Progenitor cell of endocrine pancreas (in vitro differentiated cells): ENCODE results near the gene TP53I11. TPM values are rescaled to one million over a fixed set of nuclear protein-coding genes. Genes with fewer than 3 reads are reported as not detected.

Experiments
- DNase-seq: peaks from one replicate; pipeline ENCODE4 v3.0.0; 2021; ENCODE audit warnings: low spot score; ENCODE audit not compliant: unreplicated experiment
- H3K27ac Mint-ChIP-seq: 2 replicates; pipeline ENCODE4 v1.8.0; 2021; ENCODE audit warnings: mild to moderate bottlenecking, moderate library complexity, mixed read lengths
- H3K27me3 Mint-ChIP-seq: 2 replicates; pipeline ENCODE4 v1.8.0; 2021; ENCODE audit warnings: mixed read lengths
- H3K36me3 Mint-ChIP-seq: 2 replicates; pipeline ENCODE4 v1.8.0; 2022; ENCODE audit warnings: mixed read lengths; ENCODE audit not compliant: insufficient read depth
- H3K4me1 Mint-ChIP-seq: 2 replicates; pipeline ENCODE4 v1.8.0; 2021; ENCODE audit warnings: low read depth, mixed read lengths
- H3K4me3 Mint-ChIP-seq: 2 replicates; pipeline ENCODE4 v1.8.0; 2021; ENCODE audit warnings: low read depth, mild to moderate bottlenecking, moderate library complexity, mixed read lengths
- H3K9me3 Mint-ChIP-seq: 2 replicates; pipeline ENCODE4 v1.8.0; 2021; ENCODE audit warnings: low read depth, mixed read lengths
- CTCF ChIP-seq: fragments of 200-600 bp; sonication (generic); IDR thresholded peaks from one replicate; pipeline ENCODE4 v1.5.0; 2021; ENCODE audit warnings: antibody characterized with exemption, mild to moderate bottlenecking; ENCODE audit not compliant: unreplicated experiment
- total RNA-seq: library from RNA; stranded (reverse); gene quantifications from 2 replicates; pipeline ENCODE4 v1.2.1, GENCODE V29; 2021

TP53I11 gene
- total RNA-seq, 1 donor from 2014 or later = 82.8 TPM

DNA sequence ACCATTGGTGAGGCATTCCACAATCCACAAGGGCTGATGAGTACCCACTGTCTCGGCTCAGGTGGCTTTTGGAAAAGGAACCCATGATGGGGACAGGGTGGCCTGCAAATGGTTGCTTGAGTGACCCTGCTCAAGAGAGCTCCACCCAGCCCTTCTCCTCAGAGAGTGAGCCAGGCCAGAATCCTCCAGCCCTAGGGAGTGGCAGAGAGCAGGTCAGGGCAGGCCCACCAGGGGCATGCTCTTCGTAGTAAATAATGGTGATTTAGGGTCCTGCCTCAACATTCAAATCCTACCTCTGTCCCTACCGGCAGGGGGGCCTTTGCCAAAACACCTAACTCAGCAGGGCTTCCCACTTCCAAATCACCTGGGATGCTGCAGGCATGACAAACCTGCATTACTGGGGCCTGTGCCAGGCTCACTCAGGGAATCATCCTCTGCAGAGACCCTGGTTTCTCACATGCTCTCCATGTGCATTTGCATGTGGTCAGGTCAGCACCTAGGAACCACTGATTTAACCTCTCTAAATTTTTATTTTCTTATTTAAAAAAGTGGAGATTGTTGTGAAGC, 17.3 kb upstream of the TP53I11 start:
- no peaks in the 10 kb centered on the region for H3K9me3 Mint-ChIP-seq
- no peak for DNase-seq
- no peaks in the 10 kb centered on the region for H3K36me3 Mint-ChIP-seq
- peaks cover 16% of the 10 kb centered on the region for H3K27me3 Mint-ChIP-seq
- H3K27ac Mint-ChIP-seq = no peak overlapping the region
- no peak for TF ChIP-seq CTCF
- H3K4me3 Mint-ChIP-seq = no peak overlapping the region
- peaks cover 9% of the 10 kb centered on the region for H3K4me1 Mint-ChIP-seq

DNA sequence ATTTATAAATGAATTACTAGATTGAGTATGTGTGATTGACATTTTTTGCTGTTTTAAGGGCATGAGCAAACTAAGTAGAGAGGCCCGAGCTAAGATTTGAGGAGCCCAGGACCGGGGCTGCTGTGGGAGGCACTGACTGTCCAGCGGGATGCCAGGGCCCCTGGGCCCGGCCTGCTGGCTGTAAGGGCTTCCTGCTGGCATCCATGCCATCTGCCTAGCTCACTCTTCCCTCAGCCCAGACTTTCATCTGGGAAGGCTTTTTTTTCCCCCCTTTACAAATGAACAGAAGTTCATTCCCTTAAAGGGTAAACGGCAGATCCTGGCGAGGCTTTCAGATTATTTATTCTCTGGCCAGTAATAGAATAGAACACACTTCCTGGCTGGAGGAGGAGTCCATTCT, 16.0 kb upstream of the TP53I11 start:
- Mint-ChIP-seq H3K4me3 (no peak overlapping the region), H3K27me3 (peaks cover 11% of the 10 kb centered on the region), H3K4me1 (peaks cover 9% of the 10 kb centered on the region), H3K27ac (no peak overlapping the region), H3K36me3 (no peaks in the 10 kb centered on the region), H3K9me3 (no peaks in the 10 kb centered on the region)
- no peak for DNase-seq
- TF ChIP-seq CTCF = no peak

DNA sequence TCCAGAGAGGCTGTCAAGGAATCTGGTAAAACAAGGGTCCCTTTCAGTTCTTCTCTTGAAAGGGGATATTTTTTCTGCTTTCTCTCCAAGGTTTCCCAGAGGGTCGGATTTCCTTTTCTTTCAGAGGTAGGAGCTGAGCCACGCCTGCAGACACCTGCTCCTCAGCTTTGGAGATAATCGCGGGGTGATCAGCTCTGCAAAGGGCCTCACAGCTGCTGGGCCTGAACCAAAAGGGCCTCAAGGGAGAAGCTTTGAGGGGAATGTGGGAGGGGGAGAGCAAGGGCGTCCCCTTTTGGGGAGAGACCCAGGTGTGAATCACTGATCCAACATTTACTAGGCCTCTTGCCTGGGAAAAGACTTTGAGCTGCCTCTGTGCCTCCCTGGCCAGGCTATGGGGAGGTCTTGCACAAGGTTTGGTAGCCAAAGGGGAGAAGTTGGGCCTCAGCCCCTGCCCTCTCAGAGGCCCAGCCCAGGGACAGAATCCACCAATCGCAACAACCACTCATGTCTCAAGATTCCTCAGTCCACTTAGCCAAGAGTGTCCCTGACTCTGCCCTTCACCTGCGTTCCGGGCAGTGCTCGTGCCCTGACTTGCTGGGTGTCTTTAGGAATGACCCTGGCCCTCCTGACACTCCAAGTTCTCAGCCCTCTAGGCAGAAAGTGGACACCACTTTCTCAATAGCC, 14.0 kb upstream of the TP53I11 start:
- Mint-ChIP-seq H3K27ac (no peak overlapping the region), H3K4me1 (peaks cover 6% of the 10 kb centered on the region), H3K36me3 (no peaks in the 10 kb centered on the region), H3K4me3 (no peak overlapping the region), H3K9me3 (no peaks in the 10 kb centered on the region), H3K27me3 (peaks cover 8% of the 10 kb centered on the region)
- no peak for DNase-seq
- no peak for TF ChIP-seq CTCF

DNA sequence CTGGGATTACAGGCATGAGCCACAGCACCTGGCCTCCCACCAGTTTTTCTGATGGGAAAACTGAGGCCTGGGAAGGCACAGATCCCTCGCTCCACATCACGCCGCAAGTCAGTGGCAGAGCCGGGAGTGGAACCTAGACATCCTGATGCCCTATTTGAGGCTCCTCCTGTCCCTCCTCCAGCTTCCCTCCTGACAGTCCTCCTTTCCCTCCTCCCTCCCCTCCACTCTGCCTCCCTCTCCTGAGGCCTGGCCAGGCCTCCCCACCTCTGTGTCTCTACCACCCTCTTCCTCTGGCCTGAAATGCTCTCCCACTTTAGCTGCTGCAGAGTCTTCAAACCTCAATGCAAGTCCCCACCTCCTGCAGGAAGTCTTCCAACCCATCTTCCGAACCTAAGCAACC, 13.3 kb upstream of the TP53I11 start:
- peaks cover 6% of the 10 kb centered on the region for H3K4me1 Mint-ChIP-seq
- peak overlapping the region; percentile 53 for H3K27ac Mint-ChIP-seq
- no peaks in the 10 kb centered on the region for H3K9me3 Mint-ChIP-seq

GRCh38 chr11:44963136-44963535, 12.5 kb upstream of the TP53I11 start:
- no peak for DNase-seq
- no peak overlapping the region for H3K4me3 Mint-ChIP-seq
- H3K9me3 Mint-ChIP-seq = no peaks in the 10 kb centered on the region
- no peak for TF ChIP-seq CTCF
- peaks cover 22% of the 10 kb centered on the region for H3K27me3 Mint-ChIP-seq
- peaks cover 6% of the 10 kb centered on the region for H3K4me1 Mint-ChIP-seq
- no peak overlapping the region for H3K27ac Mint-ChIP-seq
- no peaks in the 10 kb centered on the region for H3K36me3 Mint-ChIP-seq

More for the DNA sequence above, 13.3 kb upstream of the TP53I11 start:
- Mint-ChIP-seq H3K27me3 (peaks cover 14% of the 10 kb centered on the region), H3K4me3 (no peak overlapping the region), H3K36me3 (no peaks in the 10 kb centered on the region)
- TF ChIP-seq CTCF = no peak
- DNase-seq = no peak
